Hepatocyte (in vitro differentiated cells): ENCODE results near the gene MTIF3.

ENCODE experiments used
- CTCF ChIP-seq: fragments of 200-600 bp; sonication (generic); IDR thresholded peaks from 2 replicates; pipeline ENCODE4 v1.5.1; 2016; ENCODE audit warnings: antibody characterized with exemption, mild to moderate bottlenecking; ENCODE audit not compliant: poor library complexity
- EZH2phosphoT487 ChIP-seq: fragments of 200-600 bp; sonication (generic); IDR thresholded peaks from one replicate; pipeline ENCODE4 v1.6.1; 2018; ENCODE audit warnings: antibody characterized with exemption, mild to moderate bottlenecking, low read depth, moderate library complexity; ENCODE audit not compliant: unreplicated experiment, severe bottlenecking

- TF ChIP-seq CTCF (no peak), EZH2phosphoT487 (no peak)
Observed at GRCh38 chr13:27482983-27483382, 32.6 kb upstream of the MTIF3 start.
